GM12865 (cell line): ENCODE measurements around the gene ITGA3.

Experiments
- DNase-seq: peaks from one replicate; pipeline ENCODE4 v3.0.0; 2010; ENCODE audit warnings: low read depth
- H3K4me3 ChIP-seq: 2 replicates; pipeline ENCODE4 v1.5.1; 2011; ENCODE audit warnings: mild to moderate bottlenecking, low read depth, low read length, control low read depth
- TF ChIP-seq, protein P1 (sequence below): IDR thresholded peaks from 2 replicates; pipeline ENCODE4 v1.5.1; 2011; ENCODE audit warnings: low read length, control low read depth, low read depth, inconsistent platforms; ENCODE audit not compliant: insufficient read depth; ENCODE audit errors: missing control alignments

Gene ITGA3

DNA sequence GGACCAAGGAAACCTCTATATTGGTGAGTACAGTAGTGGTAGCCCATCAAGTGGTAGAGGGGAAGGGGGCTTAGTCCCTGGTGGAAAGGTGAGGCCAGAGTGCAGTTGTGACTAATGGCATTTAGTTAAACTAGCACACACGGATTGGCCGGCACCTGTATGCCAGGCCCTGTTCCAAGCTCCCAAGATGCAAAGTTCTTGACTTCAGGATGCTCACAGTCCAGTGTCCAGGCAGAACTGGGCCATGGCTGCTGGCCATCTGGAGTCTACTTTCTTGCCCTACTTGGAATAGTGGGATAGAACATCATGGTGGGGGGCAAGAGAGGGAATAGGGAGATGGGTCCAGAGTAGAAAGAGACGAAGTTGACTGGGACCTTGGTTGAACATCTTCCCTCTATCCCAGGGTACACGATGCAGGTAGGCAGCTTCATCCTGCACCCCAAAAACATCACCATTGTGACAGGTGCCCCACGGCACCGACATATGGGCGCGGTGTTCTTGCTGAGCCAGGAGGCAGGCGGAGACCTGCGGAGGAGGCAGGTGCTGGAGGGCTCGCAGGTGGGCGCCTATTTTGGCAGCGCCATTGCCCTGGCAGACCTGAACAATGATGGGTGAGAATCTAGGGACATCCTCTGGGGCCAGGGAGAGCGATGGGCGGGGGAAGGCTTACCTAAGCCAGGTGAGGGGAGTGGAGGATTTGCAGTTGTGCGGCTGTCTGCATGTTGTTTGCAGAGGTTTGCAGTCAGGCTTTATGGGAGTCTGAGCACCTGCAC is 15.2 kb downstream of the ITGA3 start:
- no peak for DNase-seq
- TF ChIP-seq, protein P1, sequence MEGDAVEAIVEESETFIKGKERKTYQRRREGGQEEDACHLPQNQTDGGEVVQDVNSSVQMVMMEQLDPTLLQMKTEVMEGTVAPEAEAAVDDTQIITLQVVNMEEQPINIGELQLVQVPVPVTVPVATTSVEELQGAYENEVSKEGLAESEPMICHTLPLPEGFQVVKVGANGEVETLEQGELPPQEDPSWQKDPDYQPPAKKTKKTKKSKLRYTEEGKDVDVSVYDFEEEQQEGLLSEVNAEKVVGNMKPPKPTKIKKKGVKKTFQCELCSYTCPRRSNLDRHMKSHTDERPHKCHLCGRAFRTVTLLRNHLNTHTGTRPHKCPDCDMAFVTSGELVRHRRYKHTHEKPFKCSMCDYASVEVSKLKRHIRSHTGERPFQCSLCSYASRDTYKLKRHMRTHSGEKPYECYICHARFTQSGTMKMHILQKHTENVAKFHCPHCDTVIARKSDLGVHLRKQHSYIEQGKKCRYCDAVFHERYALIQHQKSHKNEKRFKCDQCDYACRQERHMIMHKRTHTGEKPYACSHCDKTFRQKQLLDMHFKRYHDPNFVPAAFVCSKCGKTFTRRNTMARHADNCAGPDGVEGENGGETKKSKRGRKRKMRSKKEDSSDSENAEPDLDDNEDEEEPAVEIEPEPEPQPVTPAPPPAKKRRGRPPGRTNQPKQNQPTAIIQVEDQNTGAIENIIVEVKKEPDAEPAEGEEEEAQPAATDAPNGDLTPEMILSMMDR, result no peak
- no peak overlapping the region for H3K4me3 ChIP-seq

DNA sequence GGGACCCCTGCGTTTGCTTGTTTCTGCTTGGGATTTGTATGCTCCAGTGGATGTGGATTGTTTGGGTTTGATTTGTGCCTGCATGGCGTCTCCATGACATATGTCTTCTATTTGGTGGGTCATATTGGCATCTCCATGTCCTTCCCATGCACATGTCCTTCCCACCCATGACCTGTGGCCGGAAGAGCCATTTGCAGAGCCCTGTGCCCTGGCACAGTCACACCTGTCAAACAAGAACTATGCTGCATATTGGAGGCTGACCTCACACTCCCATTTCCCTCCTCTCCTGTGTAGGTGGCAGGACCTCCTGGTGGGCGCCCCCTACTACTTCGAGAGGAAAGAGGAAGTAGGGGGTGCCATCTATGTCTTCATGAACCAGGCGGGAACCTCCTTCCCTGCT is 15.8 kb downstream of the ITGA3 start:
- no peak overlapping the region for H3K4me3 ChIP-seq
- no peak for DNase-seq
- TF ChIP-seq, protein P1, result no peak

DNA sequence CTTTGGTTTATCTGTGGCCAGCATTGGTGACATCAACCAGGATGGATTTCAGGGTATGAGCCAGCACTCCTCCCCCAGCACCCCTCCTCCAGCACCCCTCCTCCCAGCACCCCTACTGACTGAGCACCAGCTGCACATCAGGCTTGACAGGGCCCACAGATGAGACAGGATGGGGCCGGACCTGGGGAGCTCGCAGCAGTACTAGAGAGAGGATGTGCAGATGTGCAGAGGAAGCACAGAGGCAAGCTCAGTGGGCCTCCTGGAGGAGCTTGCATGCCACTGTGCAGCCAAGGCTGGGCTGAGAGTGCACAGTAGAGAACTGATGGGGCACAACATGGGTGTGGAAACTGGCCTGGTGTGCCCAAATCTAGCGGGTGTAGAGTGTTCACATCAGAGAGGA is 16.2 kb downstream of the ITGA3 start:
- TF ChIP-seq, protein P1, result no peak
- DNase-seq, result peak; percentile 35
- H3K4me3 ChIP-seq, result no peak overlapping the region

- no peak overlapping the region for H3K4me3 ChIP-seq
- TF ChIP-seq, protein P1, result no peak
- DNase-seq, result no peak
These were observed 17.0 kb downstream of the ITGA3 start for GRCh38 chr17:50072925-50073324.

DNA sequence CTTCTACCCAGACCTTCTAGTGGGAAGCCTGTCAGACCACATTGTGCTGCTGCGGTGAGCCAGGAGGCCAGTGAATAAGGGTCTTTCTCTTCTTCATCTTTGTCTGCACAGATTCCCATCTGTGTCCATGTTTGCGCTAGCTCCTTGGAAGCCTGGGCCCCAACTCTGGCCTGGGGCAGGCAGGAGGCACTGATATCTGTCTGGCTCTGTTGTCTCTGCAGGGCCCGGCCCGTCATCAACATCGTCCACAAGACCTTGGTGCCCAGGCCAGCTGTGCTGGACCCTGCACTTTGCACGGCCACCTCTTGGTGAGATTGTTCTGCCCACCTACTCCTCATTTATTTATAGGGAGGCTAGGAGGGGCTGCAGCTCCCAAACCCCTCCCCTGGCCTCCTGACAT is 18.3 kb downstream of the ITGA3 start:
- no peak for DNase-seq
- no peak overlapping the region for H3K4me3 ChIP-seq
- TF ChIP-seq, protein P1, result no peak

DNA sequence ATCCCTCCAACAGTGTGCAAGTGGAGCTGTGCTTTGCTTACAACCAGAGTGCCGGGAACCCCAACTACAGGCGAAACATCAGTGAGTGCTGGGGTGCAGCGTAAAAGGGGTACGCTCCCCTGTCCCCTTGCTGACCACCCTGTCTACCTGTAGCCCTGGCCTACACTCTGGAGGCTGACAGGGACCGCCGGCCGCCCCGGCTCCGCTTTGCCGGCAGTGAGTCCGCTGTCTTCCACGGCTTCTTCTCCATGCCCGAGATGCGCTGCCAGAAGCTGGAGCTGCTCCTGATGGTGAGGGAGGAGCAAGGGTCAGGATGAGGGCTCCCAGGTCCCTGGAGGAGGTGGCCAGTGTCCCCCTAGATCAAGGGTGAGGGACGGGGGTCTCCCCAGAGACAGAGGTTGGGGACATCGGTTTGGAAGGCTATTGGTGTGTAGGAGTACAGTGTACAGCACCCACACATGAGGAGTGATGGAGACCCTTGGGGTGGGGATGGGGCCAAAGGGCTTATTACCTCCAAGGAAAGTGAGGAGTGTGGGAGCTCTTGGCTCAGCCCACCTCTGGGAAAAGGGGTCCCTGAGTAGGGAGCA is 19.6 kb downstream of the ITGA3 start:
- TF ChIP-seq, protein P1, result no peak
- H3K4me3 ChIP-seq, result no peak overlapping the region
- DNase-seq, result no peak

DNA sequence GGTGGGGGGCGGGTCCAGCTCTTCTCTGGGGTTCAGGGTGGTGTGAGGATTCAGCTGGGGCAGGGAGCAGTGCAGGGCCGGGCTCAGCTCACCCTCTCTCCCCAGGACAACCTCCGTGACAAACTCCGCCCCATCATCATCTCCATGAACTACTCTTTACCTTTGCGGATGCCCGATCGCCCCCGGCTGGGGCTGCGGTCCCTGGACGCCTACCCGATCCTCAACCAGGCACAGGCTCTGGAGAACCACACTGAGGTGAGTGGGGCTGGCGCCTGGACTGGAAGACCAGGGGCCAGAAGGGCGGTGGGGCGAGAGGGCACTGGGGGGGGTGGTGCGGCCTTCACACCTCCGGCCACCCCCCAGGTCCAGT is 20.3 kb downstream of the ITGA3 start:
- no peak for DNase-seq
- no peak overlapping the region for H3K4me3 ChIP-seq
- TF ChIP-seq, protein P1, result no peak
